Right atrium auricular region (tissue), 2 donors: ENCODE measurements around the gene COL1A1. TPM values are rescaled to one million over a fixed set of nuclear protein-coding genes. Genes with fewer than 3 reads are reported as not detected.

Source experiments
- DNase-seq: peaks from one replicate; pipeline ENCODE4 v3.0.0-alpha.2; 2019; ENCODE audit warnings: low spot score
- H3K27ac ChIP-seq, 2 donors: fragments of 200-600 bp; sonication (generic); 1 replicate in 1 of 2; 2 replicates in 1 of 2; pipeline ENCODE4 v1.5.1; 2016 to 2019
- H3K27me3 ChIP-seq, 2 donors: fragments of 200-600 bp; sonication (generic); one replicate each; pipeline versions ENCODE4 v1.5.1 to v1.6.0; 2017 to 2019
- H3K36me3 ChIP-seq: fragments of 200-600 bp; sonication (generic); one replicate; pipeline ENCODE4 v1.5.1; 2016
- H3K4me1 ChIP-seq, 2 donors: fragments of 200-600 bp; sonication (generic); one replicate each; pipeline versions ENCODE4 v1.5.1 to v1.6.0; 2017 to 2019
- H3K4me3 ChIP-seq, 2 donors: fragments of 200-600 bp; sonication (generic); 1 replicate in 1 of 2; 2 replicates in 1 of 2; pipeline ENCODE4 v1.5.1; 2017 to 2019; ENCODE audit warnings: mild to moderate bottlenecking in 1 of 2, moderate library complexity in 1 of 2
- H3K9me3 ChIP-seq, 2 donors: fragments of 200-600 bp; sonication (generic); one replicate each; pipeline ENCODE4 v1.5.1; 2019
- CTCF ChIP-seq, 2 donors: fragments of 200-600 bp; sonication (generic); IDR thresholded peaks; one replicate each; pipeline ENCODE4 v1.5.1; 2019; ENCODE audit warnings: antibody characterized with exemption in 2 of 2
- total RNA-seq, 2 donors: library from RNA; depleted of rRNA; stranded (reverse); fragments of >200 nt; gene quantifications; one replicate each; pipeline ENCODE4 v1.1.0, GENCODE V29; 2016

COL1A1 gene
- total RNA-seq, 2 donors from 2014 or later = 19.8 to 180 TPM

- peak; percentile 86 for DNase-seq
Measured at GRCh38 chr17:50153650-50154575, 47.5 kb downstream of the COL1A1 start.

GRCh38 chr17:50152736-50153135, 48.7 kb downstream of the COL1A1 start:
- Histone ChIP-seq H3K27ac (peak overlapping the region; percentile 94 to 95), H3K9me3 (no peaks in the 10 kb centered on the region), H3K27me3 (no peaks in the 10 kb centered on the region), H3K4me3 (peak overlapping the region in 1 of 2 donors; percentile 87), H3K4me1 (peaks cover 0 to 67% of the 10 kb centered on the region in 2 donors), H3K36me3 (no peaks in the 10 kb centered on the region)
- no peak for TF ChIP-seq CTCF (IDR thresholded peaks at IDR 0.05)
- no peak for DNase-seq

More at GRCh38 chr17:50153650-50154575, 47.5 kb downstream of the COL1A1 start:
- no peaks in the 10 kb centered on the region for H3K36me3 ChIP-seq
- peaks cover 0 to 55% of the 10 kb centered on the region in 2 donors for H3K4me1 ChIP-seq
- H3K4me3 ChIP-seq = no peak overlapping the region
- no peak for TF ChIP-seq CTCF (IDR thresholded peaks at IDR 0.05)
- no peaks in the 10 kb centered on the region for H3K27me3 ChIP-seq
- peak overlapping the region; percentile 94 to 95 for H3K27ac ChIP-seq
- H3K9me3 ChIP-seq = no peaks in the 10 kb centered on the region

- peak overlapping the region; percentile 78 to 87 for H3K4me3 ChIP-seq
- peaks cover 0 to 74% of the 10 kb centered on the region in 2 donors for H3K4me1 ChIP-seq
- H3K36me3 ChIP-seq = no peaks in the 10 kb centered on the region
- H3K9me3 ChIP-seq = no peaks in the 10 kb centered on the region
- peak; percentile 87 for DNase-seq
- TF ChIP-seq CTCF (IDR thresholded peaks at IDR 0.05) = no peak
- H3K27ac ChIP-seq = peak overlapping the region; percentile 94 to 95
- no peaks in the 10 kb centered on the region for H3K27me3 ChIP-seq
Measured at GRCh38 chr17:50151937-50152547, 49.4 kb downstream of the COL1A1 start.

GRCh38 chr17:50151041-50151936, 50.1 kb downstream of the COL1A1 start:
- Histone ChIP-seq H3K27ac (peak overlapping the region; percentile 94 to 95), H3K36me3 (no peaks in the 10 kb centered on the region), H3K4me3 (peak overlapping the region; percentile 78 to 87), H3K9me3 (no peaks in the 10 kb centered on the region), H3K27me3 (no peaks in the 10 kb centered on the region), H3K4me1 (peaks cover 0 to 81% of the 10 kb centered on the region in 2 donors)
- TF ChIP-seq CTCF (IDR thresholded peaks at IDR 0.05) = peak; percentile 64 to 72
- DNase-seq = peak; percentile 88

- TF ChIP-seq CTCF (IDR thresholded peaks at IDR 0.05) = no peak
- H3K27ac ChIP-seq = peak within 1 kb of the TSS; percentile 94 to 95
- peak within 1 kb of the TSS; percentile 78 to 87 for H3K4me3 ChIP-seq
- H3K27me3 ChIP-seq = no peaks in the 10 kb centered on the region
- peaks cover 0 to 87% of the 10 kb centered on the region in 2 donors for H3K4me1 ChIP-seq
- H3K36me3 ChIP-seq = no peaks in the 10 kb centered on the region
- no peak for DNase-seq
- no peaks in the 10 kb centered on the region for H3K9me3 ChIP-seq
Measured at GRCh38 chr17:50150354-50151040, 50.9 kb downstream of the COL1A1 start, which contains the start of gene PPP1R9B. Gene PPP1R9B (minus strand): TSS chr17:50150677. CDS start chr17:50150513, 164 bp downstream.
